Mesangial cell (primary cell): ENCODE results near the gene EDNRB. TPM values are rescaled to one million over a fixed set of nuclear protein-coding genes. Genes with fewer than 3 reads are reported as not detected.

ENCODE experiments used
- total RNA-seq: library from RNA; depleted of rRNA; stranded (reverse); fragments of >200 nt; gene quantifications from 2 replicates; pipeline ENCODE4 v1.2.3, GENCODE V29; 2015

The EDNRB gene
- total RNA-seq: under 0.01 TPM in 1 of 2 replicates, not detected in the other

DNA sequence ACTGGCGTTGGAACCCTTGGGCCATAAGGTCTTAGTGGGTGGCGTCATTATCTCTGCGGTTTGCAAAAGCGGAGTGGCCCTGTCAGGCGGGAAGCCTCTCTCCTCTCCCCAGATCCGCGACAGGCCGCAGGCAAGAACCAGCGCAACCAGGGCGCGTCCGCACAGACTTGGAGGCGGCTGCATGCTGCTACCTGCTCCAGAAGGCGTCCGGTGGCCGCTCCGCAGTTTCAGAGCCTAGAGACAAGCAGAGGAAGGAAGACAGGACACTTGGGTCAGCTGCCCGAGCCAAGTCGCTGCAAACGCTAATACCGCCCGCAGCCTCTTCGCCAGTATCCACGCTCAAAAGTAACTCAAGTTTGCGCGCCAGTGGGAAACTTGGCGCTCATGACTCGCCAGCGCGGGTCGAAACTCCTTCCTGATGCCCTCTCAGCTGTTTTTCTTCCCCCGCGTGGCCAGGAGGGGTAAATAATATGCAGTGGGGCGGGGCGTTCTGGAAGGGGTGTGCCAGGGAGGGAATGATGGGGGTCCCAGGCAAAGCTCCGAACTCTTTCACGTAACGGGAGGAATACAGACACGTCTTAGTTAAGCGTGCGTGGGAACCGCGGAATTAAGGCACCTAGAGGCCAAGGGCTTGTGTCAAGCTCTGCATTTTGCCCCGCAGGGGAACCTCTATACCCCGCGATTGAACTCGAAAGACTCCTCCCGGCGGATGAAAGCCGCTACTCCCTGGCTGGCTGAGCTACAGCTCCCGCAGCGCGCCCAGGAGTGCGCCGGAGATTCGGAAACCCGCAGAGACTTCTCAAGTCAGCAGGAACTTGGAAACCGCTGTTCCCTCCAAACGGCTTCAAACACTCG is at the start of gene EDNRB:
Gene EDNRB, minus strand, starts transcription at position 441 of the 855 bp plus-strand sequence. Its CDS starts 258 bp downstream, at position 183.

Other genes starting within 250 kb of the EDNRB start
- gene SLAIN1, start 221.1 kb downstream of the EDNRB start, total RNA-seq: 11.8 and 16.3 TPM in 2 replicates